Osteoblast (primary cell): ENCODE results near the gene NUTM2E. TPM values are rescaled to one million over a fixed set of nuclear protein-coding genes. Genes with fewer than 3 reads are reported as not detected.
"Not testable (repeated sequence)": the region's sequence is repeated elsewhere in the genome, so short reads cannot be mapped to it uniquely, and the experiment has no call there.

Experiments
- DNase-seq: peaks from one replicate; pipeline ENCODE4 v3.0.0; 2011; ENCODE audit warnings: low spot score, mixed read lengths; ENCODE audit not compliant: insufficient read length; ENCODE audit errors: missing footprints
- H2AFZ ChIP-seq: 2 replicates; pipeline ENCODE4 v1.6.0; 2011; ENCODE audit warnings: mild to moderate bottlenecking, low read length
- H3K27ac ChIP-seq: 2 replicates; pipeline ENCODE4 v1.5.1; 2011; ENCODE audit warnings: mild to moderate bottlenecking, low read depth, low read length, moderate library complexity
- H3K27me3 ChIP-seq: 2 replicates; pipeline ENCODE4 v1.6.0; 2012; ENCODE audit warnings: mild to moderate bottlenecking, control low read depth, inconsistent platforms, low read length, moderate library complexity; ENCODE audit not compliant: insufficient read depth
- H3K36me3 ChIP-seq: 2 replicates; pipeline ENCODE4 v1.5.1; 2011; ENCODE audit warnings: mild to moderate bottlenecking, low read length, control low read depth, moderate library complexity; ENCODE audit not compliant: insufficient read depth
- H3K4me1 ChIP-seq: 2 replicates; pipeline ENCODE4 v1.5.1; 2011; ENCODE audit warnings: mild to moderate bottlenecking, low read length, control low read depth, moderate library complexity; ENCODE audit not compliant: insufficient read depth
- H3K4me2 ChIP-seq: 2 replicates; pipeline ENCODE4 v1.6.0; 2011; ENCODE audit warnings: mild to moderate bottlenecking, low read length; ENCODE audit not compliant: insufficient read depth
- H3K4me3 ChIP-seq: fragments of 200-600 bp; sonication (generic); 3 replicates; pipeline ENCODE4 v1.5.1; 2012; ENCODE audit warnings: mild to moderate bottlenecking, low read length, inconsistent platforms; ENCODE audit not compliant: insufficient read depth
- H3K79me2 ChIP-seq: 2 replicates; pipeline ENCODE4 v1.6.0; 2012; ENCODE audit warnings: mild to moderate bottlenecking, low read length, control low read depth, inconsistent platforms; ENCODE audit not compliant: insufficient read depth
- H3K9me3 ChIP-seq: 2 replicates; pipeline ENCODE4 v1.5.1; 2011; ENCODE audit warnings: low read depth, low read length, control low read depth
- H4K20me1 ChIP-seq: 2 replicates; pipeline ENCODE4 v1.6.0; 2012; ENCODE audit warnings: mild to moderate bottlenecking, low read length, control low read depth; ENCODE audit not compliant: insufficient read depth
- total RNA-seq: library from RNA; depleted of rRNA; stranded (reverse); fragments of >200 nt; gene quantifications from 2 replicates; pipeline ENCODE4 v1.2.3, GENCODE V29; 2012

Gene NUTM2E
- total RNA-seq, 1 donor, result not detected

DNA sequence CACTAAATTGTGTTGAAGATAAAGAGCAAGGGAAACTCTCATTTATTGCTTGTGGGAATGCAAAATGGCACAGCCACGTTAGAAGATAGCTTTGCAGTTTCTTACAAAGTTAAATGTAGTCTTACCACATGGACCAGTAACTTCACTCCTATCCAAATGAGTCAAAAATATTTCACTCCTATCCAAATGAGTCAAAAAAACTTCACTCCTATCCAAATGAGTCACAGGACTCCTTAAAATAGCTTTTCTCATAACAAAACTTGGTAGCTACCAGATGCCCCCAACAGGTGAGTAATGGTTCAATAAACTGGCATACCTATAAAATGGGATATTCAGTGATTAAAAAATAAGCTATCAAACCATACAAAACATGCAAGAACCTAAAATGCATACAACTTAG, 27.2 kb upstream of the NUTM2E start:
- not testable (repeated sequence) for H3K27me3 ChIP-seq, H3K4me2 ChIP-seq, H3K79me2 ChIP-seq, H3K4me1 ChIP-seq, H2AFZ ChIP-seq, H3K9me3 ChIP-seq, H3K4me3 ChIP-seq, H4K20me1 ChIP-seq, DNase-seq, H3K36me3 ChIP-seq, H3K27ac ChIP-seq

DNA sequence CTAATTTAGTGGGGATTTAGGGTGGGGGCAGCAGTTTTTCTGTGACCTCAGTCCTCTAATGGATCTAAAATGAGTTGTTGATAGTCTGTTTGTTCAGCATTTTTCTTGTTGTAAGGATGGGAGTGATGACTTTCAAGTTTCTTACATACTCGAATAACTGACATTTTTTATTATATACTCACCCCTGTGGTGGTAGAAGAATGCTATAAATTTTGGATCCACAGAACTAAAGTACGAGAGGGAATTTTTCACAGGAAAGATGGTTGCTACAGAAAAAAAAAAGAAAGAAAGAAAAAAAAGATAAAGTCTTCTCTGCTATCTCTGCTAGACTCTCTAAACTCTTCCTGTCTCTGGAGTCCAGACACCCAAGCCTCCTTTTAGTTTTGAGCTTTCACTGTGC, 20.7 kb upstream of the NUTM2E start:
- not testable (repeated sequence) for H3K4me2 ChIP-seq, H3K36me3 ChIP-seq, H3K9me3 ChIP-seq, H2AFZ ChIP-seq, H3K27ac ChIP-seq, H3K27me3 ChIP-seq, H3K4me1 ChIP-seq, H3K79me2 ChIP-seq, DNase-seq, H4K20me1 ChIP-seq, H3K4me3 ChIP-seq

DNA sequence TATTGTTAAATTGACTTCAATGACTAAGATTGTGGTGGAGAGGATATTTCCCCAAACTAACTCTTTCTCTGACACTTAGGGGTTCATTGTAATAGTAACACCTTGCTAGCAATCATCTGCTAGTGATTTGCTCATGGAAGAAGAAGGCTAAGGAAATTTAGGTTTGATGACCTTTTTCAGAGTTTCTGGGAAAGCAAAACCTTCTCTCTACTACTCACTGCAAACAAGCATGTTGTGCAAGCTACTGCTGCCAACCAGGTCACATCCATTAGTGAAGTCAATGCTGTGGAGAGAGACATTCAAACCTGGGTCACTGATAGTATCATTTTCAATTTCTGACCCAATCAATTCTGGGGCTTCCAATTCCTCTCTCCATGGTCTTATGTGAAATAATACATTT, 14.6 kb upstream of the NUTM2E start:
- not testable (repeated sequence) for H3K79me2 ChIP-seq, H2AFZ ChIP-seq, H4K20me1 ChIP-seq, H3K4me2 ChIP-seq, H3K4me1 ChIP-seq, DNase-seq, H3K9me3 ChIP-seq, H3K27ac ChIP-seq, H3K27me3 ChIP-seq, H3K4me3 ChIP-seq, H3K36me3 ChIP-seq

DNA sequence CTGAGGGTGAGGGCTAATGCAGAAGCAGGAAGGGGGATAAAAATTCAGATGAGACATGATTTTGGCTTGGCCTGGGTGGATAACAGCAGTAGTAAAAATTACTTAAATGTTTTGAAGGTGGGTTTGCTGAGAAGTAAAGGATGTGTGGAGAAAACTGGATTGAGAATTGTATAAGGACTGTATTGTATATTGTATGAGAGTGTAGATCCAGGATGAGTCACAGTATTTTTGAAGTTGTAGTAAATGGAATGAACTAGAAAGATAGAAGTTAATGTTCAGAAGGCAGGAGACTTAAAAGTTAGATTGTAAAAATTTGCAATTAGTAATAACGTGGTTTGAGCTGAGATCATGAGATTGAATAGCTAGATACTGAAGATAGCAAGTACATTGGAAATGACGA, 10.2 kb upstream of the NUTM2E start:
- not testable (repeated sequence) for H3K4me1 ChIP-seq, H4K20me1 ChIP-seq, H3K27ac ChIP-seq, H3K36me3 ChIP-seq, H2AFZ ChIP-seq, H3K79me2 ChIP-seq, H3K4me2 ChIP-seq, H3K9me3 ChIP-seq, DNase-seq, H3K27me3 ChIP-seq, H3K4me3 ChIP-seq

DNA sequence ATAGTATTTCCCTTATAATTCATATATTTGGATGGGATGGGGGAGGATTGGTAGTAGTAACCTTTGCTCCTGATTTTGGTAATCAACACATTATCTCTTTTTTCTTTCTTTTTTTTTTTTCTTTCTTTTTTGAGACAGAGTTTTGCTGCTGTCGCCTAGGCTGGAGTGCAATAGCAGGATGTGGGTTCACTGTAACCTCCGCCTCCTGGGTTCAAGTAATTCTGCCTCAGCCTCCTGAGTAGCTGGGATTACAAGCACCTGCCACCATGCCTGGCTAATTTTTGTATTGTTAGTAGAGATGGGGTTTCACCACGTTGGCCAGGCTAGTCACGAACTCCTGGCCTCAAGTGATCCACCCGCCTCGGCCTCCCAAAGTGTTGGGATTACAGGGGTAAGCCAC, 3.2 kb upstream of the NUTM2E start:
- H3K4me2 ChIP-seq, H3K36me3 ChIP-seq, H3K27ac ChIP-seq, H3K4me1 ChIP-seq, H2AFZ ChIP-seq, H3K9me3 ChIP-seq, H3K27me3 ChIP-seq, H4K20me1 ChIP-seq, H3K4me3 ChIP-seq, DNase-seq: not testable (repeated sequence)
- peaks cover 19% of the 10 kb centered on the region for H3K79me2 ChIP-seq

DNA sequence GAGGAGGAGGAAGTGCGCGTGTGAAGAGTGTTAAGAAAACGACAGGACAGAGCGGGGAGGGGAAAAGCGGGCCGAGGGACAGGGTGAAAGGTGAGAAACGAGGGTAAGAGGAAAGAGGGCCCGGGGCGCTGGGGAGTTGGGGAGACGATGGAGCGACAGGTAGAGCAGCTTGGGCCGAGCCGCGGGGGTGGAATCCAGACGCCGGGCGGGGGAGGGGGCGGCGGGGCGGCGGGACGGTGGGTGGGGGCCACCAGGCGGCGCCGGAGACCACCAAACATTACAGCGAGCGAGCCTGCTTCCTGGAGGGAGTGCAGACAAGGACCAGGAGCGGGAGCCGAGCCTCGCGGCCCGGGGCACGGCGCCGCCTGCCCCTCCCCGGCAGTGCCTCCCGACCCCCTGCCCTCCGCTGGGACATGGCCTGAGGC, 940 bp upstream of the NUTM2E start:
- not testable (repeated sequence) for H3K36me3 ChIP-seq, H3K4me2 ChIP-seq, DNase-seq, H3K9me3 ChIP-seq, H3K27me3 ChIP-seq, H3K27ac ChIP-seq, H4K20me1 ChIP-seq, H2AFZ ChIP-seq, H3K4me1 ChIP-seq
- peaks cover 17% of the 10 kb centered on the region for H3K79me2 ChIP-seq
- H3K4me3 ChIP-seq, result peak overlapping the region; percentile 70

DNA sequence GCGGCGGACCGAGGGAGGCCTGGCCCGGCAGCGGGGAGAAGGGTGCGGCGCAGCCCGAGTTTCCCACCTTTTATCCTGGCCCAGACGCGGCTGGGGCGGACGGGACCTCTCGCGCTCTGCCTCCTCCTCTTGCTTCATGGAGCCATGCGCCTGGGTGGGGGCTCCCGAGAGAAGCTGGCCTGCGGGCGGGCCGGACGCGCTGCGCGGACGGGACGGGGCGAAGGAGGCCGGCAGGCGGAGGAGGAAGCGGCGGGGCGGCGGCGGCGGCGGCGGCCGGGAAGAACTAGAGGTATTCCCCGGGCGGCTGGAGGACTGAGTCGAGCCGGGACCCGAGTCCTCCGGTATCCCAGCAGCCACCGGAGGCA, 426 bp upstream of the NUTM2E start:
- not testable (repeated sequence) for H3K4me2 ChIP-seq, H4K20me1 ChIP-seq, H2AFZ ChIP-seq, DNase-seq, H3K36me3 ChIP-seq, H3K9me3 ChIP-seq, H3K4me1 ChIP-seq, H3K27me3 ChIP-seq
- Histone ChIP-seq H3K27ac (peak overlapping the region; percentile 33), H3K4me3 (peak overlapping the region; percentile 70), H3K79me2 (peaks cover 17% of the 10 kb centered on the region)

DNA sequence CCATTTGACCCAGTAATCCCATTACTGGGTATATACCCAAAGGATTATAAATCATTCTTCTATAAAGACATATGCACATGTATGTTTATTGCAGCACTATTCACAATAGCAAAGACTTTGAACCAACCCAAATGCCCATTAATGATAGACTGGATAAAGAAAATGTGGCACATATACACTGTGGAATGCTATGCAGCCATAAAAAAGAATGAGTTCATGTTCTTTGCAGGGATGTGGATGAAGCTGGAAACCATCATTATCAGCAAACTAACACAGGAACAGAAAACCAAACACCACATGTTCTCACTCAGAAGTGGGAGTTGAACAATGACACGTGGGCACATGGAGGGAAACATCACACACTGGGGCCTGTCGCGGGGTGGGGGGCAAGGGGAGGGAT, 7.3 kb downstream of the NUTM2E start:
- not testable (repeated sequence) for H3K4me3 ChIP-seq, H2AFZ ChIP-seq, DNase-seq, H3K9me3 ChIP-seq, H3K27ac ChIP-seq, H3K36me3 ChIP-seq, H3K27me3 ChIP-seq, H3K4me2 ChIP-seq, H3K4me1 ChIP-seq, H3K79me2 ChIP-seq, H4K20me1 ChIP-seq

DNA sequence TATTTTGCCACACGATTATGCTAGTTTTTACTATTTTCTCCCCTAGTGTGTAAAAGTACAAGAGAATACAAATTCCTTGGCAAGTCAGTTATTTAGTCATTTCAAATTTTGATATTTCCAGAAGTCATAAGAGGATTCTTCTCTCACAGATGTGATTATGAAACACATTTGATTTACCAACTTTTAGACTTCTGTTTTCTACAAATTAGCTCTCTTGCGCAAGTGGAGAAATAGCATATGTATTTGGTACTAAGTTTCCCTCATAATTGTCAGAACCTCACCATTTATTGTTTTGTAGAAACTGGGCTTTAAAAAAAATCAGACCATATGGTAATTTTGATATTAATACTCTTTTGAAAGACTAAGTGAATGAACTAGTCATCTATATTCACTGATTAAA, 9.4 kb downstream of the NUTM2E start:
- not testable (repeated sequence) for H3K9me3 ChIP-seq, H3K36me3 ChIP-seq, H3K27ac ChIP-seq, H3K4me3 ChIP-seq, H3K79me2 ChIP-seq, H3K27me3 ChIP-seq, DNase-seq, H2AFZ ChIP-seq, H3K4me2 ChIP-seq, H4K20me1 ChIP-seq, H3K4me1 ChIP-seq
